Measurements from ENCODE around the gene COG4. TPM values are rescaled to one million over a fixed set of nuclear protein-coding genes. Genes with fewer than 3 reads are reported as not detected.
A peak's percentile ranks its signal among the peaks of the same experiment; 100 is the strongest.

Gene COG4
- 46.5 TPM for total RNA-seq
- long read RNA-seq, transcript COG4-201 (19 exons, 2,833 nt), result major isoform, 65 of 77 reads
- long read RNA-seq, partial matches to known transcripts, result 6 of 77 reads
- long read RNA-seq, other reads (novel, unspliced or antisense), result 6 of 77 reads

- intact Hi-C loops (cut with DNase I), result loop anchor here (5.0 kb wide), 1 partner anchor 249 kb away; no protein-coding TSS in a partner anchor
- DNase-seq (ENCODE audit: missing footprints), result peak; percentile 94
Measured at GRCh38 chr16:70523076-70523742, at the start of gene COG4. COG4 (minus strand) TSS chr16:70523554; CDS start chr16:70523543, 11 bp downstream.

GRCh38 chr16:70572926-70573270, 49.5 kb upstream of the COG4 start:
- intact Hi-C loops (cut with DNase I), result loop anchor here (5.0 kb wide), 1 partner anchor 79 kb away; no protein-coding TSS in a partner anchor
- DNase-seq (ENCODE audit: missing footprints) (no peak), ATAC-seq (no peak)

More at GRCh38 chr16:70523076-70523742, at the start of gene COG4:
- peak; percentile 91 for ATAC-seq

GRCh38 chr16:70572050-70572925, 48.9 kb upstream of the COG4 start:
- intact Hi-C loops (cut with DNase I), result loop anchor here (5.0 kb wide), 1 partner anchor 80 kb away; no protein-coding TSS in a partner anchor
- DNase-seq (ENCODE audit: missing footprints) (no peak), ATAC-seq (no peak)

- intact Hi-C loops (cut with DNase I), result loop anchor here (5.0 kb wide), 1 partner anchor 81 kb away; no protein-coding TSS in a partner anchor
Measured at GRCh38 chr16:70571623-70572022, 48.3 kb upstream of the COG4 start.

GRCh38 chr16:70570967-70571570, 47.7 kb upstream of the COG4 start:
- intact Hi-C loops (cut with DNase I), result loop anchor here (5.0 kb wide), 1 partner anchor 81 kb away; no protein-coding TSS in a partner anchor
- no peak for ATAC-seq
- no peak for DNase-seq (ENCODE audit: missing footprints)

More at GRCh38 chr16:70571623-70572022, 48.3 kb upstream of the COG4 start:
- no peak for ATAC-seq
- no peak for DNase-seq (ENCODE audit: missing footprints)

GRCh38 chr16:70569752-70570151, 46.4 kb upstream of the COG4 start:
- ATAC-seq, result no peak
- intact Hi-C loops (cut with DNase I), result loop anchor here (5.0 kb wide), 1 partner anchor 83 kb away; no protein-coding TSS in a partner anchor
- no peak for DNase-seq (ENCODE audit: missing footprints)

GRCh38 chr16:70568601-70569237, 45.4 kb upstream of the COG4 start:
- no peak for ATAC-seq
- DNase-seq (ENCODE audit: missing footprints), result no peak
- intact Hi-C loops (cut with DNase I), result no loop called here

- no peak for ATAC-seq
Measured at GRCh38 chr16:70565053-70565452, 41.7 kb upstream of the COG4 start.

GRCh38 chr16:70563636-70564035, 40.3 kb upstream of the COG4 start:
- ATAC-seq (no peak), DNase-seq (ENCODE audit: missing footprints) (no peak)
- intact Hi-C loops (cut with DNase I), result loop anchor here (5.0 kb wide), 1 partner anchor 36 kb away; no protein-coding TSS in a partner anchor

More at GRCh38 chr16:70565053-70565452, 41.7 kb upstream of the COG4 start:
- DNase-seq (ENCODE audit: missing footprints), result no peak
- intact Hi-C loops (cut with DNase I), result no loop called here

- DNase-seq (ENCODE audit: missing footprints), result no peak
- intact Hi-C loops (cut with DNase I), result loop anchor here (5.0 kb wide), 1 partner anchor 34 kb away; no protein-coding TSS in a partner anchor
- ATAC-seq, result no peak
Measured at GRCh38 chr16:70561623-70562022, 38.3 kb upstream of the COG4 start.

- intact Hi-C loops (cut with DNase I), result no loop called here
- DNase-seq (ENCODE audit: missing footprints) (no peak), ATAC-seq (no peak)
Measured at GRCh38 chr16:70556063-70556462, 32.7 kb upstream of the COG4 start.

- ATAC-seq (peak; percentile 52), DNase-seq (ENCODE audit: missing footprints) (no peak)
- intact Hi-C loops (cut with DNase I), result no loop called here
Measured at GRCh38 chr16:70553645-70554044, 30.3 kb upstream of the COG4 start.

- intact Hi-C loops (cut with DNase I), result no loop called here
- DNase-seq (ENCODE audit: missing footprints) (no peak), ATAC-seq (no peak)
Measured at GRCh38 chr16:70552675-70553074, 29.3 kb upstream of the COG4 start.

GRCh38 chr16:70551788-70552187, 28.4 kb upstream of the COG4 start:
- DNase-seq (ENCODE audit: missing footprints), result no peak
- no peak for ATAC-seq
- intact Hi-C loops (cut with DNase I), result no loop called here

GRCh38 chr16:70550082-70550481, 26.7 kb upstream of the COG4 start:
- no peak for DNase-seq (ENCODE audit: missing footprints)
- ATAC-seq, result no peak
- intact Hi-C loops (cut with DNase I), result no loop called here

GRCh38 chr16:70548936-70549335, 25.6 kb upstream of the COG4 start:
- DNase-seq (ENCODE audit: missing footprints) (no peak), ATAC-seq (no peak)
- intact Hi-C loops (cut with DNase I), result no loop called here

- intact Hi-C loops (cut with DNase I), result no loop called here
- DNase-seq (ENCODE audit: missing footprints), result no peak
- ATAC-seq, result no peak
Measured at GRCh38 chr16:70544548-70544947, 21.2 kb upstream of the COG4 start.

GRCh38 chr16:70540994-70541393, 17.6 kb upstream of the COG4 start:
- ATAC-seq, result no peak
- intact Hi-C loops (cut with DNase I), result no loop called here
- DNase-seq (ENCODE audit: missing footprints), result no peak

Measured in Right ventricle myocardium inferior (tissue), 1 donor.